ENCODE data around the gene SBNO2.

- no peak for TF ChIP-seq CTCF (IDR thresholded peaks at IDR 0.05; ENCODE audit: low read length)
- no peak for TF ChIP-seq EZH2 (optimal IDR thresholded peaks at IDR 0.05; ENCODE audit: low read depth, low read length)
- no peak for TF ChIP-seq EZH2phosphoT487 (IDR thresholded peaks at IDR 0.05; ENCODE audit: low read length)
These were observed 102.9 kb downstream of the SBNO2 start for GRCh38 chr19:1070931-1071791.
